NCI-H774 (cell line): ENCODE data around the gene KMO.

Experiments
- DNase-seq: peaks from one replicate; lab custom pipeline; 2025; lab: John Stamatoyannopoulos, UW

KMO gene

GRCh38 chr1:241630005-241630404 is 97.8 kb downstream of the KMO start:
- DNase-seq, result no peak

- DNase-seq, result no peak
These were observed 98.3 kb downstream of the KMO start for GRCh38 chr1:241630476-241630875.

GRCh38 chr1:241630899-241631298 is 98.7 kb downstream of the KMO start:
- DNase-seq, result no peak

GRCh38 chr1:241631674-241632073 is 99.5 kb downstream of the KMO start:
- DNase-seq, result no peak

- DNase-seq, result no peak
These were observed 100.8 kb downstream of the KMO start for GRCh38 chr1:241632987-241633386.

GRCh38 chr1:241635556-241636152 is 103.5 kb downstream of the KMO start:
- no peak for DNase-seq

- DNase-seq, result no peak
These were observed 104.1 kb downstream of the KMO start for GRCh38 chr1:241636291-241636690.

GRCh38 chr1:241637046-241637590 is 104.9 kb downstream of the KMO start:
- DNase-seq, result no peak

- DNase-seq, result no peak
These were observed 105.4 kb downstream of the KMO start for GRCh38 chr1:241637604-241638003.

- no peak for DNase-seq
These were observed 106.0 kb downstream of the KMO start for GRCh38 chr1:241638099-241638682.

- DNase-seq, result no peak
These were observed 106.9 kb downstream of the KMO start for GRCh38 chr1:241638909-241639622.

- DNase-seq, result no peak
These were observed 107.5 kb downstream of the KMO start for GRCh38 chr1:241639623-241640148.

GRCh38 chr1:241640149-241640866 is 108.1 kb downstream of the KMO start, which contains the start of the genes CHML and OPN3:
Gene CHML (minus strand): TSS chr1:241640369. CDS start chr1:241635766, 4,603 bp downstream.
Gene OPN3 (minus strand): TSS chr1:241640369. CDS start chr1:241640254, 115 bp downstream.
- DNase-seq, result peak; percentile 95

GRCh38 chr1:241640867-241641622 is 108.9 kb downstream of the KMO start:
- DNase-seq, result no peak

GRCh38 chr1:241641773-241642592 is 109.8 kb downstream of the KMO start:
- no peak for DNase-seq

GRCh38 chr1:241642593-241642944 is 110.4 kb downstream of the KMO start:
- DNase-seq, result no peak

- DNase-seq, result no peak
These were observed 112.1 kb downstream of the KMO start for GRCh38 chr1:241644259-241644658.

- DNase-seq, result no peak
These were observed 113.0 kb downstream of the KMO start for GRCh38 chr1:241645199-241645598.
